OCI-LY3 (cell line): ENCODE measurements around the gene SPATA21.

Source experiments
- EZH2phosphoT487 ChIP-seq: fragments of 200-600 bp; shearing (Covaris generic); IDR thresholded peaks from 2 replicates; pipeline ENCODE4 v1.6.1; 2018; ENCODE audit warnings: antibody characterized with exemption, mixed run types, low read depth
- TF ChIP-seq, protein P1 (sequence below): fragments of 200-600, 300-600 bp; sonication (generic); IDR thresholded peaks from 2 replicates; pipeline ENCODE4 v1.5.1; 2014; ENCODE audit warnings: antibody characterized with exemption, low read length, low read depth

DNA sequence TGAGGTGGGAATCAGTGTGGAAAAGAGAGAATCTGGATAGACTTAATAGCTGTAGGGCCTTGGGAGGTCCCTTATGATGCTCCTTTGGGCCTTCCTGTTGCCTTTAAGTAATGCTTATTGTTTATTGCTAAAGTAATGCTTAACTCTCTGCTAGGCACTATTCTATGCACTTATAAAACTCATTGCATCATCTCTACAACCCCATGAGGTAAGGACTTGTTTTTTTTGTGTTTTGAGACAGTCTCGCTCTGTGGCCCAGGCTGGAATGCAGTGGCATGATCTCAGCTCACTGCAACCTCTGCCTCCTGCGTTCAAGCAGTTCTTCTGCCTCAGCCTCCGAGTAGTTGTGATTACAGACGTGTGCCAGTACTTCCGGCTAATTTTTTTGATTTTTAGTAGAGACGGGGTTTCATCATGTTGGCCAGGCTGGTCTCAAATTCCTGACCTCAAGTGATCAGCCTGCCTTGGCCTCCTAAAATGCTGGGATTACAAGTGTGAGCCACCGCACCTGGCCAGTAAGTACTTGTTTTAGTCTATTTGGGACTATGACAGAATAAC lies 25.6 kb upstream of the SPATA21 start:
- TF ChIP-seq, protein P1, sequence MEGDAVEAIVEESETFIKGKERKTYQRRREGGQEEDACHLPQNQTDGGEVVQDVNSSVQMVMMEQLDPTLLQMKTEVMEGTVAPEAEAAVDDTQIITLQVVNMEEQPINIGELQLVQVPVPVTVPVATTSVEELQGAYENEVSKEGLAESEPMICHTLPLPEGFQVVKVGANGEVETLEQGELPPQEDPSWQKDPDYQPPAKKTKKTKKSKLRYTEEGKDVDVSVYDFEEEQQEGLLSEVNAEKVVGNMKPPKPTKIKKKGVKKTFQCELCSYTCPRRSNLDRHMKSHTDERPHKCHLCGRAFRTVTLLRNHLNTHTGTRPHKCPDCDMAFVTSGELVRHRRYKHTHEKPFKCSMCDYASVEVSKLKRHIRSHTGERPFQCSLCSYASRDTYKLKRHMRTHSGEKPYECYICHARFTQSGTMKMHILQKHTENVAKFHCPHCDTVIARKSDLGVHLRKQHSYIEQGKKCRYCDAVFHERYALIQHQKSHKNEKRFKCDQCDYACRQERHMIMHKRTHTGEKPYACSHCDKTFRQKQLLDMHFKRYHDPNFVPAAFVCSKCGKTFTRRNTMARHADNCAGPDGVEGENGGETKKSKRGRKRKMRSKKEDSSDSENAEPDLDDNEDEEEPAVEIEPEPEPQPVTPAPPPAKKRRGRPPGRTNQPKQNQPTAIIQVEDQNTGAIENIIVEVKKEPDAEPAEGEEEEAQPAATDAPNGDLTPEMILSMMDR = no peak
- TF ChIP-seq EZH2phosphoT487 = no peak
